ENCODE data around the gene PLCD1.

- TF ChIP-seq CBX8 (IDR thresholded peaks at IDR 0.05; ENCODE audit: borderline replicate concordance, low read depth, low read length) (no peak), TCF12 (IDR thresholded peaks at IDR 0.05; ENCODE audit: low read depth, low read length) (no peak), SIX5 (IDR thresholded peaks at IDR 0.05; ENCODE audit: low read depth, low read length) (no peak), POLR2AphosphoS5 (IDR thresholded peaks at IDR 0.05; ENCODE audit: low read depth, low read length) (no peak)
- TF ChIP-seq, protein P1, sequence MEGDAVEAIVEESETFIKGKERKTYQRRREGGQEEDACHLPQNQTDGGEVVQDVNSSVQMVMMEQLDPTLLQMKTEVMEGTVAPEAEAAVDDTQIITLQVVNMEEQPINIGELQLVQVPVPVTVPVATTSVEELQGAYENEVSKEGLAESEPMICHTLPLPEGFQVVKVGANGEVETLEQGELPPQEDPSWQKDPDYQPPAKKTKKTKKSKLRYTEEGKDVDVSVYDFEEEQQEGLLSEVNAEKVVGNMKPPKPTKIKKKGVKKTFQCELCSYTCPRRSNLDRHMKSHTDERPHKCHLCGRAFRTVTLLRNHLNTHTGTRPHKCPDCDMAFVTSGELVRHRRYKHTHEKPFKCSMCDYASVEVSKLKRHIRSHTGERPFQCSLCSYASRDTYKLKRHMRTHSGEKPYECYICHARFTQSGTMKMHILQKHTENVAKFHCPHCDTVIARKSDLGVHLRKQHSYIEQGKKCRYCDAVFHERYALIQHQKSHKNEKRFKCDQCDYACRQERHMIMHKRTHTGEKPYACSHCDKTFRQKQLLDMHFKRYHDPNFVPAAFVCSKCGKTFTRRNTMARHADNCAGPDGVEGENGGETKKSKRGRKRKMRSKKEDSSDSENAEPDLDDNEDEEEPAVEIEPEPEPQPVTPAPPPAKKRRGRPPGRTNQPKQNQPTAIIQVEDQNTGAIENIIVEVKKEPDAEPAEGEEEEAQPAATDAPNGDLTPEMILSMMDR (IDR thresholded peaks at IDR 0.05; ENCODE audit: control extremely low read depth in 1 of 3, insufficient read depth in 1 of 3, low read depth in 1 of 3, low read length in 3 of 3), result no peak
- TF ChIP-seq, protein P2, sequence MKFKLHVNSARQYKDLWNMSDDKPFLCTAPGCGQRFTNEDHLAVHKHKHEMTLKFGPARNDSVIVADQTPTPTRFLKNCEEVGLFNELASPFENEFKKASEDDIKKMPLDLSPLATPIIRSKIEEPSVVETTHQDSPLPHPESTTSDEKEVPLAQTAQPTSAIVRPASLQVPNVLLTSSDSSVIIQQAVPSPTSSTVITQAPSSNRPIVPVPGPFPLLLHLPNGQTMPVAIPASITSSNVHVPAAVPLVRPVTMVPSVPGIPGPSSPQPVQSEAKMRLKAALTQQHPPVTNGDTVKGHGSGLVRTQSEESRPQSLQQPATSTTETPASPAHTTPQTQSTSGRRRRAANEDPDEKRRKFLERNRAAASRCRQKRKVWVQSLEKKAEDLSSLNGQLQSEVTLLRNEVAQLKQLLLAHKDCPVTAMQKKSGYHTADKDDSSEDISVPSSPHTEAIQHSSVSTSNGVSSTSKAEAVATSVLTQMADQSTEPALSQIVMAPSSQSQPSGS (IDR thresholded peaks at IDR 0.05; ENCODE audit: low read length), result no peak
Observed at GRCh38 chr3:38002940-38003339, 26.5 kb downstream of the PLCD1 start.
